ENCODE measurements around the gene MS4A6A. TPM values are rescaled to one million over a fixed set of nuclear protein-coding genes. Genes with fewer than 3 reads are reported as not detected.

Gene MS4A6A
- polyA plus RNA-seq, 3 donors, result 978 to 3,009 (median 2,353) TPM

DNA sequence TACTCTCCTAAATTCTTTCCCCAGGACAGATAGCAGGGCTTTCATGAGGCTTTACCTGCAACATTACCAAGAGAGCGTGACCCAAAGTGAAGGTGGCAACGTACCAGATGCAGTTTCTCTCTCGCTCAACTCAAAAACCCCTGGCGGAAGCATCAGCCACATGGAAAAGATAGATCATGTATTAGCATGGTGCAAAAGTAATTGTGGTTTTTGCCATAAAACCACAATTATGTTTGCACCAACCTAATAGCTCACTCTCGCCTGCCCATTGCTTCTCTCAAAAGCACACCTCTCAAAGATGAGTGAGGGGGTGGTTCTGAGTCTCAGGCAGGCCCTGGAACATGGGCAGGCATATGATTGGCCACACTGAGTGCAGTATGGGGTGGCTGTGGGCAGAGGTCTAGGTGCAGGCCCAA is 7.0 kb downstream of the MS4A6A start:
- Mint-ChIP-seq H3K27me3 (ENCODE audit: low read depth in 3 of 3) (peaks cover 0 to 1% (median 0%) of the 10 kb centered on the region in 3 donors), H3K9me3 (no peaks in the 10 kb centered on the region), H3K27ac (peak overlapping the region; percentile 2 to 93 (median 79)), H3K4me1 (peaks cover 98% of the 10 kb centered on the region), H3K4me3 (no peak overlapping the region), H3K36me3 (peaks cover 97 to 100% of the 10 kb centered on the region in 2 donors)
- Histone ChIP-seq H3K27ac (ENCODE audit: low read depth in 1 of 2, low read length in 2 of 2) (peak overlapping the region; percentile 5 to 69), H3K36me3 (replicated peaks in 1 of 2; ENCODE audit: control insufficient read depth in 1 of 2, insufficient read depth in 2 of 2, low read length in 2 of 2) (peaks cover 98 to 99% of the 10 kb centered on the region in 2 donors), H3K4me3 (replicated peaks in 1 of 3; ENCODE audit: low read depth in 2 of 3, low read length in 3 of 3) (peak overlapping the region in 1 of 3 experiments; percentile 28), H3K27me3 (ENCODE audit: control insufficient read depth in 2 of 2, insufficient read depth in 2 of 2, low read length in 2 of 2) (no peaks in the 10 kb centered on the region), H3K79me2 (ENCODE audit: insufficient read depth, low read length) (peaks cover 95% of the 10 kb centered on the region), H3K4me2 (replicated peaks; ENCODE audit: extremely low read depth, low read length, poor library complexity, severe bottlenecking) (no peak overlapping the region), H2AFZ (ENCODE audit: insufficient read depth, low read depth, low read length, poor library complexity, severe bottlenecking) (no peak overlapping the region), H3K9ac (ENCODE audit: insufficient read depth, low read length, poor library complexity, severe bottlenecking) (no peak overlapping the region), H3K9me3 (replicated peaks in 1 of 2; ENCODE audit: control insufficient read depth in 1 of 2, insufficient read depth in 1 of 2, low read length in 2 of 2) (no peaks in the 10 kb centered on the region), H3K4me1 (ENCODE audit: control insufficient read depth in 1 of 2, insufficient read depth in 2 of 2, low read length in 2 of 2) (peaks cover 83 to 97% of the 10 kb centered on the region in 2 donors), H4K20me1 (ENCODE audit: insufficient read depth, low read length) (peaks cover 96% of the 10 kb centered on the region)
- no peak for TF ChIP-seq CTCF (IDR thresholded peaks at IDR 0.05)
- intact Hi-C loops (cut with micrococcal nuclease), result no loop called here
- no CpG with 5 or more reads among the region's 5 CpGs for WGBS (ENCODE audit: insufficient coverage)
- DNase-seq, result no peak

DNA sequence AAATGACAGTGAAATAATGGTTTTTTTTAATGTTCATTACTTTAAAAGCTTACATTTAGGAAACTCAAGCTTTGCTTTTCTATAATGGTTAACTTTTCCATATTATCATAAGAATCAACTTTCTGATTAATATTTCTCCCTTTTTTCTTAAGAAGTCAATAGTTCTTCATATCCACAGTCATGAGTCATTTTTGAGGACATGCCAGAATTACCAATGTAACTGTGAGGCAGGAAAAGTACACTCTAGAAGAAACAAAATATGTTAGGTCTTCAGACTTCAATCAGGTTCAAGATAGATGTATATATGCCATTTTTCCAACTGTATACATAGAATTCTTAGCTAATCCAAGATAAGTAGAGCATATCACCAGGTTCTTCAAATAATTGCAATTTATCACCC is 10.9 kb downstream of the MS4A6A start:
- H3K27ac ChIP-seq (ENCODE audit: low read depth in 1 of 2, low read length in 2 of 2), result peak overlapping the region in 1 of 2 donors; percentile 69
- Mint-ChIP-seq H3K27me3 (ENCODE audit: low read depth in 3 of 3) (peaks cover 0 to 2% (median 0%) of the 10 kb centered on the region in 3 donors), H3K4me3 (no peak overlapping the region), H3K4me1 (peaks cover 82% of the 10 kb centered on the region), H3K27ac (peak overlapping the region in 4 of 7 donors; percentile 8 to 57 (median 38)), H3K36me3 (peaks cover 86 to 94% of the 10 kb centered on the region in 2 donors), H3K9me3 (peaks cover 0 to 5% (median 0%) of the 10 kb centered on the region in 7 donors)
- no peak overlapping the region for H3K4me2 ChIP-seq (replicated peaks; ENCODE audit: extremely low read depth, low read length, poor library complexity, severe bottlenecking)
- H3K9ac ChIP-seq (ENCODE audit: insufficient read depth, low read length, poor library complexity, severe bottlenecking), result no peak overlapping the region
- H3K4me3 ChIP-seq (replicated peaks in 1 of 3; ENCODE audit: low read depth in 2 of 3, low read length in 3 of 3), result no peak overlapping the region
- no peak overlapping the region for H2AFZ ChIP-seq (ENCODE audit: insufficient read depth, low read depth, low read length, poor library complexity, severe bottlenecking)
- peaks cover 56% of the 10 kb centered on the region for H3K79me2 ChIP-seq (ENCODE audit: insufficient read depth, low read length)
- no peak for DNase-seq
- peaks cover 65 to 85% of the 10 kb centered on the region in 2 donors for H3K4me1 ChIP-seq (ENCODE audit: control insufficient read depth in 1 of 2, insufficient read depth in 2 of 2, low read length in 2 of 2)
- H4K20me1 ChIP-seq (ENCODE audit: insufficient read depth, low read length), result peaks cover 93% of the 10 kb centered on the region
- no peaks in the 10 kb centered on the region for H3K27me3 ChIP-seq (ENCODE audit: control insufficient read depth in 2 of 2, insufficient read depth in 2 of 2, low read length in 2 of 2)
- intact Hi-C loops (cut with micrococcal nuclease), result no loop called here
- no peaks in the 10 kb centered on the region for H3K9me3 ChIP-seq (replicated peaks in 1 of 2; ENCODE audit: control insufficient read depth in 1 of 2, insufficient read depth in 1 of 2, low read length in 2 of 2)
- peaks cover 83 to 89% of the 10 kb centered on the region in 2 donors for H3K36me3 ChIP-seq (replicated peaks in 1 of 2; ENCODE audit: control insufficient read depth in 1 of 2, insufficient read depth in 2 of 2, low read length in 2 of 2)
- no peak for TF ChIP-seq CTCF (IDR thresholded peaks at IDR 0.05)

All from CD14-positive monocyte (primary cell).